WTC11 (cell line): Measurements from ENCODE around the gene UFC1. TPM values are rescaled to one million over a fixed set of nuclear protein-coding genes. Genes with fewer than 3 reads are reported as not detected.

ENCODE experiments used
- ATF1 ChIP-seq: sonication (generic); formaldehyde crosslinking; IDR thresholded peaks from 2 replicates; pipeline ENCODE4 v1.8.1; 2023; ENCODE audit warnings: mild to moderate bottlenecking, moderate library complexity, missing genetic modification reagents
- ATF3 ChIP-seq: sonication (generic); formaldehyde crosslinking; conservative IDR thresholded peaks from 2 replicates; pipeline ENCODE4 v1.8.1; 2022; ENCODE audit warnings: mild to moderate bottlenecking, missing genetic modification reagents
- CREB1 ChIP-seq: sonication (generic); formaldehyde crosslinking; IDR thresholded peaks from 2 replicates; pipeline ENCODE4 v1.8.0; 2023; ENCODE audit warnings: mild to moderate bottlenecking, missing genetic modification reagents
- CREM ChIP-seq: sonication (generic); formaldehyde crosslinking; IDR thresholded peaks from 2 replicates; pipeline ENCODE4 v1.8.1; 2022; ENCODE audit warnings: mild to moderate bottlenecking, missing genetic modification reagents, moderate library complexity
- ESRRA ChIP-seq: sonication (generic); formaldehyde crosslinking; IDR thresholded peaks from 2 replicates; pipeline ENCODE4 v1.8.1; 2022; ENCODE audit warnings: mild to moderate bottlenecking, missing genetic modification reagents, borderline replicate concordance
- FOXK1 ChIP-seq: sonication (generic); formaldehyde crosslinking; IDR thresholded peaks from 2 replicates; pipeline ENCODE4 v1.8.0; 2022; ENCODE audit warnings: mild to moderate bottlenecking, moderate library complexity, missing genetic modification reagents
- FOXP1 ChIP-seq: sonication (generic); formaldehyde crosslinking; IDR thresholded peaks from 2 replicates; pipeline ENCODE4 v1.8.0; 2022; ENCODE audit warnings: missing genetic modification reagents, mild to moderate bottlenecking, moderate library complexity, borderline replicate concordance
- JUN ChIP-seq: sonication (generic); formaldehyde crosslinking; IDR thresholded peaks from 2 replicates; pipeline ENCODE4 v1.8.0; 2023; ENCODE audit warnings: mild to moderate bottlenecking, missing genetic modification reagents
- MXD4 ChIP-seq: fragments of 250-450 bp; sonication (Bioruptor Pico); IDR thresholded peaks from 2 replicates; pipeline ENCODE4 v1.8.0; 2021; ENCODE audit warnings: mild to moderate bottlenecking, moderate library complexity, borderline replicate concordance
- MYBL2 ChIP-seq: sonication (generic); formaldehyde crosslinking; IDR thresholded peaks from 2 replicates; pipeline ENCODE4 v1.8.1; 2023; ENCODE audit warnings: mild to moderate bottlenecking, moderate library complexity, missing genetic modification reagents
- RELA ChIP-seq: sonication (generic); formaldehyde crosslinking; IDR thresholded peaks from 2 replicates; pipeline ENCODE4 v1.8.1; 2022; ENCODE audit warnings: missing genetic modification reagents, mild to moderate bottlenecking, borderline replicate concordance
- SMAD3 ChIP-seq: sonication (generic); formaldehyde crosslinking; IDR thresholded peaks from 2 replicates; pipeline ENCODE4 v1.8.0; 2022; ENCODE audit warnings: missing genetic modification reagents, mild to moderate bottlenecking, borderline replicate concordance
- TEAD1 ChIP-seq: sonication (generic); formaldehyde crosslinking; IDR thresholded peaks from 2 replicates; pipeline ENCODE4 v1.8.0; 2022; ENCODE audit warnings: mild to moderate bottlenecking, missing genetic modification reagents
- ZMAT4 ChIP-seq: fragments of 250-450 bp; sonication (Bioruptor Pico); IDR thresholded peaks from 2 replicates; pipeline ENCODE4 v1.9.0; 2021; ENCODE audit warnings: mild to moderate bottlenecking
- ZNF232 ChIP-seq: sonication (generic); formaldehyde crosslinking; IDR thresholded peaks from 2 replicates; pipeline ENCODE4 v1.8.0; 2022; ENCODE audit warnings: mild to moderate bottlenecking, missing genetic modification reagents
- ZNF425 ChIP-seq: fragments of 250-450 bp; sonication (Bioruptor Pico); conservative IDR thresholded peaks from 2 replicates; pipeline ENCODE4 v1.9.0; 2021; ENCODE audit warnings: mild to moderate bottlenecking
- total RNA-seq: library from RNA; stranded (reverse); gene quantifications from 3 replicates; pipeline ENCODE4 v1.2.3, GENCODE V29; 2021
- TF ChIP-seq, protein P1 (sequence below): sonication (generic); formaldehyde crosslinking; IDR thresholded peaks from 2 replicates; pipeline ENCODE4 v1.8.0; 2022; ENCODE audit warnings: mild to moderate bottlenecking, missing genetic modification reagents
- TF ChIP-seq, protein P2 (sequence below): sonication (generic); formaldehyde crosslinking; IDR thresholded peaks from 2 replicates; pipeline ENCODE4 v1.8.1; 2023; ENCODE audit warnings: mild to moderate bottlenecking, moderate library complexity, missing genetic modification reagents
- TF ChIP-seq, protein P3 (sequence below): sonication (generic); formaldehyde crosslinking; IDR thresholded peaks from 2 replicates; pipeline ENCODE4 v1.8.0; 2023; ENCODE audit warnings: mild to moderate bottlenecking, missing genetic modification reagents

Gene UFC1
- total RNA-seq, 1 experiment from 2014 or later, result 56.2 TPM

- TF ChIP-seq MYBL2 (CRISPR knock-in tag) (peak; percentile 75; the same call in 1 of the 2 replicates), JUN (CRISPR knock-in tag) (no peak), ZNF425 (CRISPR knock-in tag) (no peak), FOXP1 (CRISPR knock-in tag) (peak; percentile 65; the same call in 1 of the 2 replicates), ATF1 (CRISPR knock-in tag) (no peak), MXD4 (no peak), CREM (peak; percentile 51; the same call in 1 of the 2 replicates), ATF3 (no peak), ESRRA (CRISPR knock-in tag) (peak; percentile 77; the same call in 1 of the 2 replicates), FOXK1 (peak; percentile 96), TEAD1 (CRISPR knock-in tag) (peak; percentile 82), RELA (no peak), ZNF232 (CRISPR knock-in tag) (peak; percentile 4; the same call in 1 of the 2 replicates), SMAD3 (0 out of 2 replicates have a peak, but pooled peaks have one; percentile 52), ZMAT4 (CRISPR knock-in tag) (no peak), CREB1 (CRISPR knock-in tag) (0 out of 2 replicates have a peak, but pooled peaks have one; percentile 44)
- TF ChIP-seq, protein P1, sequence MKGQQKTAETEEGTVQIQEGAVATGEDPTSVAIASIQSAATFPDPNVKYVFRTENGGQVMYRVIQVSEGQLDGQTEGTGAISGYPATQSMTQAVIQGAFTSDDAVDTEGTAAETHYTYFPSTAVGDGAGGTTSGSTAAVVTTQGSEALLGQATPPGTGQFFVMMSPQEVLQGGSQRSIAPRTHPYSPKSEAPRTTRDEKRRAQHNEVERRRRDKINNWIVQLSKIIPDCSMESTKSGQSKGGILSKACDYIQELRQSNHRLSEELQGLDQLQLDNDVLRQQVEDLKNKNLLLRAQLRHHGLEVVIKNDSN (CRISPR knock-in tag), result peak; percentile 44; the same call in 1 of the 2 replicates
- TF ChIP-seq, protein P2, sequence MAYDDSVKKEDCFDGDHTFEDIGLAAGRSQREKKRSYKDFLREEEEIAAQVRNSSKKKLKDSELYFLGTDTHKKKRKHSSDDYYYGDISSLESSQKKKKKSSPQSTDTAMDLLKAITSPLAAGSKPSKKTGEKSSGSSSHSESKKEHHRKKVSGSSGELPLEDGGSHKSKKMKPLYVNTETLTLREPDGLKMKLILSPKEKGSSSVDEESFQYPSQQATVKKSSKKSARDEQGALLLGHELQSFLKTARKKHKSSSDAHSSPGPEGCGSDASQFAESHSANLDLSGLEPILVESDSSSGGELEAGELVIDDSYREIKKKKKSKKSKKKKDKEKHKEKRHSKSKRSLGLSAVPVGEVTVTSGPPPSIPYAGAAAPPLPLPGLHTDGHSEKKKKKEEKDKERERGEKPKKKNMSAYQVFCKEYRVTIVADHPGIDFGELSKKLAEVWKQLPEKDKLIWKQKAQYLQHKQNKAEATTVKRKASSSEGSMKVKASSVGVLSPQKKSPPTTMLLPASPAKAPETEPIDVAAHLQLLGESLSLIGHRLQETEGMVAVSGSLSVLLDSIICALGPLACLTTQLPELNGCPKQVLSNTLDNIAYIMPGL (CRISPR knock-in tag), result peak; percentile 89
- TF ChIP-seq, protein P3, sequence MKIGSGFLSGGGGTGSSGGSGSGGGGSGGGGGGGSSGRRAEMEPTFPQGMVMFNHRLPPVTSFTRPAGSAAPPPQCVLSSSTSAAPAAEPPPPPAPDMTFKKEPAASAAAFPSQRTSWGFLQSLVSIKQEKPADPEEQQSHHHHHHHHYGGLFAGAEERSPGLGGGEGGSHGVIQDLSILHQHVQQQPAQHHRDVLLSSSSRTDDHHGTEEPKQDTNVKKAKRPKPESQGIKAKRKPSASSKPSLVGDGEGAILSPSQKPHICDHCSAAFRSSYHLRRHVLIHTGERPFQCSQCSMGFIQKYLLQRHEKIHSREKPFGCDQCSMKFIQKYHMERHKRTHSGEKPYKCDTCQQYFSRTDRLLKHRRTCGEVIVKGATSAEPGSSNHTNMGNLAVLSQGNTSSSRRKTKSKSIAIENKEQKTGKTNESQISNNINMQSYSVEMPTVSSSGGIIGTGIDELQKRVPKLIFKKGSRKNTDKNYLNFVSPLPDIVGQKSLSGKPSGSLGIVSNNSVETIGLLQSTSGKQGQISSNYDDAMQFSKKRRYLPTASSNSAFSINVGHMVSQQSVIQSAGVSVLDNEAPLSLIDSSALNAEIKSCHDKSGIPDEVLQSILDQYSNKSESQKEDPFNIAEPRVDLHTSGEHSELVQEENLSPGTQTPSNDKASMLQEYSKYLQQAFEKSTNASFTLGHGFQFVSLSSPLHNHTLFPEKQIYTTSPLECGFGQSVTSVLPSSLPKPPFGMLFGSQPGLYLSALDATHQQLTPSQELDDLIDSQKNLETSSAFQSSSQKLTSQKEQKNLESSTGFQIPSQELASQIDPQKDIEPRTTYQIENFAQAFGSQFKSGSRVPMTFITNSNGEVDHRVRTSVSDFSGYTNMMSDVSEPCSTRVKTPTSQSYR (CRISPR knock-in tag), result no peak
- TF ChIP-seq, all 79 proteins: peak for 18
Observed at GRCh38 chr1:161201836-161202712, 48.3 kb downstream of the UFC1 start, which contains the start of gene NDUFS2 (continued).
